GM18870 (cell line): ENCODE results near the gene ALKBH6.
"Not testable (repeated sequence)": the region's sequence is repeated elsewhere in the genome, so short reads cannot be mapped to it uniquely, and the experiment has no call there.

ENCODE experiments used
- ATAC-seq: cut with Tn5 transposase; IDR thresholded peaks from one replicate; pipeline ENCODE4 v1.9.1; 2021; ENCODE audit warnings: moderate library complexity; ENCODE audit not compliant: unreplicated experiment

Gene ALKBH6

DNA sequence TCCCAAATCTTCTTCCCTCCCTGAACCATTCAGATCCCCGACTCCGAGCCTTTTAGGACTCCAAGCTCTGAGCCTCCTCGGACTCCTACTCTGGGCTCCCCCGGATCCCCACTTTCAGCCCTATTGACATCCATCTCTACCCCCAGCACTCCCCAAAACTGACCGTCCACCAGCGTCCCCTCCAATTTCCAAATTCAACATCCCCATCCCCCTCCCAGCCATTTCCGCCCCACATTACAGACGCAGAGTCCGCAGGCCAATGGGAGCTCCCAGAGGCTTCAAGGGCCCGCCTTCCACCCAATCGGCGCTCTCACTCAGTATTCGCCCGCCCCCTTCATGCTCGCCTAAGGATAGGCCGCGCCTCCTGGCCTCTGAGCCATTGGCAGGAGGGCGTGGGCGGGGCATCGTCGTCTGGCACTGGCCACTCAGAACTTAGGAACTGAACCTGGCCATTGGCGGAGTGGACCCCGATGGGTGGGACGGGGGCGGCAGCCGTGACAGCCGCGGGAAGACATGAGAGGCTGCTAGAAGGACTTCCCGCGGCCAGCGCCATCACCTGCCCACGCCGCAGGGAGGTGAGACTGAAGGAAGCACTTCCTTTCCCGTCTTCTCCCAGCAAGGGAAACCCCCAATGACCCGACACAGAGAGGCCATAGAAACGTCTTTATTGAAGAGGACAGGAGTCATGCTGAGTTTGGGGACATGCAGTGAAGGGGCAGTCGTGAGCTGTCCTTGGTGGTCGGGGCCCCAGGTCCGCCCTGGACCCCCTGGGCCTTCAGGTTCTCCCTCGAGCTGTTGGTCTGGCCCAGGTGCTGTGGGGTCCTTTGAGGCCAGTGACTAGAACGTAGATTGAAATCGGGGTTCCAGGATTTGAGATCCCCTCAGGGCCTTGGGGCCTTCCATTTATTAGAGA is at the start of gene ALKBH6:
TSS of gene ALKBH6 (minus strand) at position 202 of the 913 bp plus-strand sequence. CDS start 816 bp downstream, outside the sequence.
- peak; percentile 89 for ATAC-seq

DNA sequence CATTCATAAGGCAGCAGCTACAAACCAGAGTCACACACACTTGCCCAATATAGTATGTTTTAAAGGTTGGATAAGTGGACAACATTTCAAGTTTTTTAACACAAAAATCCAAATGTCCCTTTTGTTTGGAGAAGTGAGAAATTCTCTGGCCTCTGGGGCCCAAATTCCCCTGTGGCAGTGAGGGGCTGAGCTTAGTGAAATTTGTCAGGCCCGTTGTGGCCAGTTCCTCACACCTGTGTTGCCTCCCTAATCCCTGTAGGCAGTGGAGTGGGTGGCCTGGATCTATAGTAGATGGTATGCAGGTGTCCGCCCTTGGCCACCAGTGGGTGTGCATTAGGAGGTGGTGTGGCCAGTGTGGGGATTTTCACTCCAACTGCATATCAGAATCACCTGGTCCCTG is 47.4 kb upstream of the ALKBH6 start:
- no peak for ATAC-seq

DNA sequence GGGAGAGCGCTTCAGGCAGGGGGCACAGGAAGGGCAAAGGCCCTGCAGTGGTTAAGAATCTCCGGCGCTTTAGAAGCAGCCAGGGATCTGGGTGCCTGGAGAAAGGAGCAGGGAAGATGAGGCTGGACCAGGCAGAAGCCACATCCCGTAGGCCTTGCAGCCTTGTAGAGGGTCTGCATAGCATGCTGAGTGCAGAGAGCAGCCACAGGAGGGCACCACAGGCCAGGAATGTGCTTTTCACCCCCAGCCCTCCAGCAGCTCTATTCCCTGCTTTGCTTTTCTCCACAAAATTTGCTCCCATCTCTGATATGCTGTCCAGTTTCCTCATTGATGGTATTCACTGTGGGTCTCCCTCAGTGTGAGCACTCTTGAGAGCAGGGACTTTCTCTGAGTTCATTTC is 46.4 kb upstream of the ALKBH6 start:
- ATAC-seq: no peak

DNA sequence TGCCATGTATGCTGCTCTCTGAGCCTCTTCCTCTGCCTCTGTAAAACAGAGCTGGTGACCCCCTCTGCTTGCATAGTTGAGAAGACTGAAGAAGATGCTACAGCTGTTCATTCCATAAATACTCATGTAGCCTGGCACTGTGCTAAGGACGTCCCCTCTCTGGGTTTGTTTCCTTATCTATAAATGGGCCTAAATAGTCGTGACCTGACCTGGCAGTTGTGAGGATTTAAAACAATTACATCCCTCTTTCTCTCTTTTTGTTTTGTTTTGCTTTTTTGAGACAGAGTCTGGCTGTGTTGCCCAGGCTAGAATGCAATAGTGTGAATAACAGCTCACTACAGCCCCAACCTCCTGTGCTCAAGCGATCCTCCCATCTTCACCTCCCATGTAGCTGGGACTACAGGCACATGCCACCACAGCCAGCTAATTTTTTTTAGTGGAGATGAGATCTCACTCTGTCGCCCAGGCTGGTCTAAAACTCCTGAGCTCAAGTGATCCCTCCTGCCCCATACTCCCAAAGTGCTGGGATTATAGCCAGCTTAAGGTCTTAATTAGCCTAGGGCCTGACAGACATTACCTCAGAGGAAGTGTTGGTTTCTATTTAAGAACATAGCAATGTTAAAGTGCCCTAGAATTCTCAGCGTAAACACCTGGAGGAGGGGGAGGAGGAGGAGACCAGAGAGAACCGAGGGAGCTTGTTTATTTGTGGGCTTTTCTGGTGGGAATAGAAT is 45.3 kb upstream of the ALKBH6 start:
- no peak for ATAC-seq

DNA sequence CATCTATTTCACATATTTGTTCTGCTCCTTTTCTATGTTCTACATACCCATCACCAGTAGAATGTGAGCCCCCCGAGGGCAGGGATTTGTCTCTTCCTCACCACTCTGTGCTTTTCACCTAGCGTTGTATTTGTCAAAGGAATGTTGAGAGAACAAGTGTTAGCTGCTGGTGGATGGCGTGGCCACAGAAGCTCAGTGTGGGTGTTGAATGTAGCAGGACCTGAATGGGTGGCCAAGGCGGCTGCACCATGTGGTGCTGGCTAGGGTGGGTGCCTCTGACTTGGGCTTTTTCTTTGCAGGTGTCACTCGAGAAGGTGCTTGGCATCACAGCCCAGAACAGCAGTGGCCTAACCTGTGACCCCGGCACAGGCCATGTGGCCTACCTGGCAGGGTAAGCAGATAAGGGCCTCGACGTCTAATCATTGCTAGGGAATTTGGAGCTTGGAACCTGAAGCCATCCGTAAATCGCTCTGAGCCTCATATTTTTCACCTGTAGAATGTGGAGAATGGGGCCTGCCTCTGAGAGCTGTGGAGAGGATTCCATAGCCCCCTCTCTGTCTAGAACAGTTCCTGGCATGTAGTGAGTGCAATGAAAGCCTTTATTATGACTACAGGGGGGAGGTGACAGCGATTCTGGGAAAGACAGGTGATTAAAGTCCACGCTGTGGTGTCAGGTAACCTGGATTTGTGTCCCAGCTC is 44.6 kb upstream of the ALKBH6 start:
- no peak for ATAC-seq

DNA sequence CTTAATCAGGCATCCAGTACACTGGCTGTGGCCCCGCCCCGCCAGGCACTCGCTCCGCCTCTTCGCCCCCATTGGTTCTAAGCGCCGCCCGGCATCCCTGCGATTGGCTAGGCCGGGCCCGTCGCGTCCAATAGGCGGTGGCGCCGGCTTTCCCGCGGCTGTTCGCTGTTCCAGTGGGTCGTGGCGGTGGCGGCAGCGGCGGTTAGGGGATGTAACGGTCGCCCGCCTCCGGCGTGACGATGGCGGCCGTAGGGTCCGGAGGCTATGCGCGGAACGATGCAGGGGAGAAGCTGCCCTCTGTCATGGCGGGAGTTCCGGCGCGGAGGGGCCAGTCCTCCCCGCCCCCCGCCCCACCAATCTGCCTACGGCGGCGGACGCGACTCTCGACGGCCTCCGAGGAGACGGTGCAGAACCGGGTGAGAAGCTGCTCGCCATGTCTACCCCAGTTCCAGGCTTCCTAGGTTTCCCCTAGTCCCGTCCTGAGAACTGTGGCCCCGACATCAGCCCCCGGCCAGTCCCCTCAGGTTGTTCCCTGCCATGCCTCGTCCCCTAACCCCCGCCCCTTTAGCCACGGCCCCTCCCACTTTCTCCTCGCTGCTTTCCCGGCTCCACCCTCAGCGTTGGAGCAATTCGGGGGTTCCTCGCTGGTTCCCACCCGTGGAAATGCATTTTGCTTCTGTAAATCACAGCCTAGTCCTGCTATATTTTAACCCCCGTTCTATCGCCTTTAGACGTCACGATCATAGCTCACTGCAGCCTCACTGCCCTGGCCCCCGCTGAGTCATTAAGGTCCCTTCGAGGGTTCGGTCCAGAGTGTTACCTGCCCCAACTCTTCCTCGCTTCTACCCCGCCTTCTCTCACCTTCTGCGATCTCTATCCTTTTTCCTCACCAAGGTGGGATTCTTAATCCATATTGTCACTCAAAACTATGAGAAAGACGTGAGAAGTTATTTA is 41.0 kb upstream of the ALKBH6 start, which contains the start of gene WDR62:
TSS of gene WDR62 (plus strand) at position 165 of the 954 bp plus-strand sequence. CDS start at position 240, 75 bp downstream.
- peak; percentile 77 for ATAC-seq

DNA sequence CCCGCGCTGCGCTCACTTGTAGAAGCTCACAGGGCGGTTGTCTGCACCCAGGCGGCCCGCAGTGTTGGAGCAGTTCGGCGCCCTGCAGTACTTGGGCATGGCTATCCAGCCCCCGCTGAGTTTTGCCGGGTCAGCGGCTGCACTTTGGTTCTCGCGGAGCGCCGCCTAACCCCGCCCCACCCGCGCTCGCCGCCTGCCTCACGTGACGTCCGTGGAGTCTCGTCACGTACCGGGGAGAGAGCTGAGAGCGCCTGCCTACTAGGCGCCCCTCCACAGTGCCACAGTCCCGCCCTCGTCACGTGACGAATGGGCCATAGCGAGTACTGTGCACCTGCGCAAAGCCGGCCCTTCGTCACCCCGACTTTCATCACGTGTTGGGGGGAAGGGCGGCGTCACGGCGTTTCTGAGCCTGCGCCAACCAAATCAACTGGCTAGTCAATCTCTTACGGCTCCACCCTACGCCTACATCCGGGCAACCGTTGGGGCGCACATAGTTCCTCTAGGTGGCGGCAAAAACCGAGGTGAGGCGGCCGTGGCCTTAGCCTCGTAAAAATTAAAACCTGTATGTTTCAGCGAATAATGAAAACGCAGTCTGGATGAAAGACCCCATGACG is 40.2 kb upstream of the ALKBH6 start, which contains the start of gene THAP8:
TSS of gene THAP8 (minus strand) at position 167 of the 614 bp plus-strand sequence. CDS start at position 99, 68 bp downstream.
- peak; percentile 75 for ATAC-seq

DNA sequence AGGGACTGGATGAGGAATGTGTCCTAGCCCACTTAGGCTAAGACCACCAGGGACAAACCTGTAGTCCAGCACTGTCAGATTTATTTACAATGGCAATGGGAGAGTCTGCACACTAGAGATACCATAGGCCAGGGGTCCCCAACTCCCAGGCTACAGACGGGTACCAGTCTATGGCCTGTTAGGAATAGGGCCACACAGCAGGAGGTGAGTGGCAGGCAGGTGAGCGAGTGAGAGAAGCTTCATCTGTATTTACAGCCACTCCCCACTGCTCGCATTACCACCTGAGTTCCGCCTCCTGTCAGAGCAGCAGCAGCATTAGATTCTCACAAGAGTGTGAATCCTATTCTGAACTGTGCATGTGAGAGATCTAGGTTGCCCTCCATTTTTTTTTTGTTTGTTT is 37.6 kb upstream of the ALKBH6 start:
- ATAC-seq: no peak

DNA sequence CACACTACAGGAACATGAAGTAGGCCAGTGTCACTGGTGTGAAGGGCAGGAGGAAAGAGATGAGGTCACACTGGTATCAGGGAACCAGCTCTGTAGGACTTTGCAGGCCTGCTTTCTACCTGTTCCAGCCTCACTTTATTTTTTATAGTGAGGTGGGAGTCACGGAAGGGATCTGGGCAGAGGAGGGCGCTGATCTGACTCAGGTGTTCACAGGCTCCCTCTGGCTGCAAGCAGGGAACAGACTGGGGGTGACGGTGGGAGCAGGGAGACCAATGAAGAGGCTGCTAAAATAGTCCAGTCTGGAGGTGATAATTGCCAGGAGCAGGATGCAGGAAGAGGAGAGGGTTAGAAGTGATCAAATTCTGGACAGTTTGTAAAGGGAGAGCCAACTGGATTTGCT is 37.2 kb upstream of the ALKBH6 start:
- no peak for ATAC-seq

DNA sequence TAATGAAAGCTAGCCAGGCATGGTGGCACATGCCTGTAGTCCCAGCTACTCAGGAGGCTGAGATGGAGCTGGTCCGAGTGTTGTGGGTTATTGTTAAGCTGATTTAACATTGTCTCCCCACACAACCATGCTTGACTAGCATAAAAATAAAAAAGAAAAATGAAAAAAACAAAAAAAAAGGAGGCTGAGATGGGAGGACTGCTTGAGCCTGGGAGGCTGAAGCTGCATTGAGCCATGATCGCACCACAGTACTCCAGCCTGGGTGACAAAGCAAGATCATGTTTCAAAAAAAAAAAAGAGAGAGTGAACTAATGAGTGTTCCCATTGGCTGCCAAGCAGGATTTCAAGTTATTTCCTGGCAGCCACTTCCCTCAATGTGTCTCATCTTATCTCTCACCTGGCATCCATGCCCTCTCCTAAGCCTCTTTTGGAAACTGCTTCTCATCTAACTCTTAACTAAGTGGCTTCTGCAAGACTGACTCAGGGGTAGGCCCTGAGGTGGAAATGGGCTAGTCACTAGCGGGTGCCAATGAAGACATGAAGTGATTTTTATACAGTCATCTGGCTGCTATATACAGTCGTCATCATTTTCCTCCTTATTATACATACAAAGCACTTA is 35.2 kb upstream of the ALKBH6 start:
- ATAC-seq: no peak

DNA sequence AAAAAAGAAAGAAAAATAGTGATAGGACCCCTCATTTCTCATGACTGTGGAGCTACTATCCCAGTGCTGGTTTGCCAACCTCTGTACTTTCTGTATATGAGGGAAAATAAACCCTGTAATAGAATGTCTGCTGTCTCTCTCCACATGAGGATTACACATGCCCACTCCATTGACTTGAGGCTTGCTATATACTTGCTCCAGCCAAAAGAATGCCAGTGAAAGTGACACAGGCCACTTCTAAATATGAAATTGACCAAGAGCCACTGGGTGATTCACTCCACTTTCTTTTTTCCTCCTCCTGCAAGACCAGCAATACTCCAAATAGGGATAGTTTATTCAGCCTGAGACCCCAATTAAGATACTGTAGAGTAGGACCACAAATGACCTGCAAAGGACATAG is 33.8 kb upstream of the ALKBH6 start:
- no peak for ATAC-seq

DNA sequence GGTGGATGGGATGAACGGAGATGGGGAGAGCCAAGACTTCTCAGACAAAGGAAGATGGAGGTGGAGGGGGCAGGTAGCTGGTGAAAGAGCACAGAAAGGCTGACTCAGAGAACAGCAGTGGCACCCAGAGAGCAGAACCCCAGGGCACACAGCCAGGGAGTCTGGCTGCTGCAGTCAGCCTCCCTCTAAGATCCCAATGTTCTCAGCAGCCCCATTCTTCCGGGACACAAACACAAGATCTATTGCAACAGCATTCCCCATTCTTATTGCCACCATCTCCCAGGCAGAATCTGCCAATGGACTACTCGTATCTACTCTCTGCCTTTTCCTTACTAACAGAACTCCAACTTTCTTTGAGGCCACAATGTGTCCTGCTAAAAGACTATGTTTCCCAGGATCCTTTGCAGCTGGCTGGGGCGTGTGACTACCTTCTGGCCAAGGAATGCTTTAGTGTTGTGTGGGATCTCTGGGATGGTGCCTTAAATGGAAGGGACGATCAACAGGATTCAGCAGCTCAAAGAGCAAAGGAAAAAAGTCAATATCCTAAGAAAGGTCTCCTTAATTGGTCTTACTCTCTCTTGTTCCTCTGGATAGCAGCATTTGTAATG is 32.5 kb upstream of the ALKBH6 start:
- ATAC-seq: no peak

DNA sequence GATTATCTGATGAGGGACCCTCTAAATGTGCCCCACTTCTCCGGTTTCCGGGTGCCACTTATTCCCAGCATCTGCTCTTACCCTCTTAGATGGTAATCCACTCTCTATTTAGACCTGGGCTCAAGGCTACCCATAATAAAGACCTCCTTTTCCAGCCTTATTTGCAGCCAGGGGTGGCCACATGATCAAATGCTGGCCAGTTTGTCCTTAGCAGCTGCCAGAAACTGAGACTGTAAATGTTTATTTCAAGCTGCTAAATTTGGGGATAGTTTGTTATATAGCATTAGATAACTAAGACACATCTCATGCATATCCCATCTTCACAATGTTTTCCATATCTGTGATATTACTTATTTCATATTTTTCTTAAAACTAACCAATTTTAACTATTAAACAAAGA is 29.9 kb upstream of the ALKBH6 start:
- no peak for ATAC-seq

DNA sequence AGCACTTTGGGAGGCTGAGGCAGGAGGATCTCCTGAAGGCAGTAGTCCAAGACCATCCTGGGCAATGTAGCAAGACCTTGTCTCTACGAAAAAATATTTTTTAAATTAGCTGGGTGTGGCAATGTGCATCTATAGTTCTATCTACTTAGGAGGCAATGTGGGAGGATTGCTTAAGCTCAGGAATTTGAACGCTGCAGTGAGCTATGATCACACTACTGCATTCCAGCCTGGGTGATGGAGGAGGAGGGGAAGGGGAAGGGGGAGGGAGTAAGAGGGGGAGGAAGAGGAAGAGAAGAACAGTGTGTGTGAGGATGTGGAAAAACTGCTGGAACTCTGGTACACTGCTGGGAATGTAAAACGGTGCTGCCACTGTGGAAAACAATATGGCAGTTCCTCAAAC is 27.8 kb upstream of the ALKBH6 start:
- no peak for ATAC-seq

DNA sequence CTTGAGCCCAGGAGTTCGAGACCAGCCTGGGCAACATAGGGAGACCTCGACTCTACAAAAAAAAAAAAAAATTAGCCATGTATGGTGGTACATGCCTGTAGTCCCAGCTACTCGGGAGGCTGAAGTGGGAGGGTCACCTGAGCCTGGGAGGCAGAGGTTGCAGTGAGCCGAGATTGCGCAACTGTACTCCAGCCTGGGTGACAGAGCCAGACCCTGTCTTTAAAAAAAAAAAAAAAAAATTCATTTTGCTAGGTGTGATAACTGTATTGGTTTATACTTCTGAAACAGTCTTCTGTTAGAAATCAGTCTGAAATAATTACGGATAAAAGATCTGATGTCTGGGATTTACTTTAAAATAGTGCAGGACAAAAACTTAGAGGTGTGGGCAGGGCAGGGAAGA is 27.1 kb upstream of the ALKBH6 start:
- ATAC-seq: not testable (repeated sequence)

DNA sequence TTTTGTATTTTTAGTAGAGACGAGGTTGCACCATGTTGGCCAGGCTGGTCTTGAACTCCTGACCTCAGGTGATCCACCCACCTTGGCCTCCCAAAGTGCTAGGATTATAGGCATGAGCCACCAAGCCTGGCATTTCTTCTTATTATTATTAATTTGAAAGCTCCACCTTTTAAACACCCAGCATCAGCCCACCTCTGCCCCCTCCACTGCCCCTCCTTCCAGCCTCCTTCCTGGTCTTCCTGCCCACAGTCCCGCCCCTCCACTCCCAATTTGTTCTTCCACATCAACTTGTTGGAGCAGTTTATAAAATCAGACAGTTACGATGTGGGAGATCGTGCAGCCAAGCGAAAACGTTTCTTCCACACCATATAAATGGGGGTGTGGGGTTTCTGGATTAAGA is 26.5 kb upstream of the ALKBH6 start:
- no peak for ATAC-seq

DNA sequence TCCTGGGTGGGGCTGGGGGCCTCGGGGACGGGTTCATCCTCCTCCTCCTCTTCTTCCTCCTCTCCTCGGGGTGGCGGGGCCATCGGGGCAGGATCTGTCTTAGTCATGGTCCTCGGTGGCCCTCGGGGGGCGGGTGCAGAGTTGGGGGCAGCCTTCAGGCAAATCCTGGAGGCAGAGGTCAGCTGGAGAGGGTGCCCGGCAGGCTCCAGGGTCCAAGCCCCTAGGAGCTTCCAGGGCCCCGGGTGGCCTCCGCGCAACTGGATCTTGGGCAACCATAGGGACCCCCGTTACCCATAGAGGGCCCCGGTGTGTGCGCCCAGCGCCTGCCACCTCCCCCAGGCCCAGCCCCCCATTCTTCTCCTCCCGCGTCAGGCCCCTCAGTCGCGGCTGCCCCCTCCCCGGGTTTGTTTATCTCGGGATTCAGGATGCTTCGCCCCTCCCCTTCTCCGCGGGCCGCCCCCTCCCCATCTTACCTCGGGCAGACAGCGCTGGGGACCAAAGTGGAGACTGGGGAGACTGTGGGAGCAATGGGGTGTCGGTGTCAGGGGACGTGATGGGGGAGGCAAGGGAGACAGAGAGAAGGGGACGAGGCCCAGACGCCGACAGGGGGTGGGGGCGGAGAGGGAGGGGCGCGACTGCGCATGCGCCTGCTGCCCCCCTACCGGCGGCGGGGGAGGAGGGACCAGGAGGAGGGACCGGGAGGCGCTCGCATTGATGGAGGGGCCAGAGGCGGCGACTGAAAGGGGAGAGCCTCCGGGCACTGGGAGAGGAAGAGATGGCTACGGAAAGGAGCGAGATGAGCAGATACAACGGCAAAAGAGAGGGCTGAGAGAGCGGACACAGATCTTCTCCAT is 18.5 kb upstream of the ALKBH6 start, which contains the start of gene CLIP3:
TSS of gene CLIP3 (minus strand) at position 623 of the 854 bp plus-strand sequence. CDS start at position 107, 516 bp downstream.
- no peak for ATAC-seq

DNA sequence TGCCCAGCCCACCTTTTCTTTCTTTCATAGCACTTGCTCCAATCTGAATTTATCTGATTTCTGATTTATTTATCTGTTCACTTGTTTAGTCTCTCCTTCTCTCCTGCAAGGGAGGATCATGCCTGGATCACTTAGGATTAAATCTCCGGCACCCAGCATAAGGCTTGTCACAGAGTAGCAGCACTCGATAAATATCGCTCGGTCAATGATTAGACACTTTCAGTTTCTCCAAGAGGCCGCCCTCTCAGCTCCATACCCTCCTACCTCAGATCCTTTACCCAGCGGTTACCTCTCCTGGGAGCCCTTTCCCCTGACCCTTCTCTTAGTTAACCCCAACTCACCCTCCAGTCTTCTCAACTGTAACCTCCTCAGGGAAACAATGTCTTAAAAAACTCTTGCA is 17.3 kb upstream of the ALKBH6 start:
- ATAC-seq: no peak
